Trophoblast cell (in vitro differentiated cells and primary cell): ENCODE results near the gene STAMBPL1.

Source experiments
- DNase-seq, 2 donors: peaks; one replicate each; pipeline ENCODE4 v3.0.0-alpha.2; 2016
- H2AFZ ChIP-seq: 2 replicates; pipeline ENCODE4 v1.6.1; 2013; ENCODE audit warnings: low read length, moderate library complexity, mild to moderate bottlenecking; ENCODE audit not compliant: insufficient read depth, poor library complexity
- H2AK5ac ChIP-seq: 2 replicates; pipeline ENCODE4 v1.6.1; 2013; ENCODE audit warnings: mild to moderate bottlenecking, low read length
- H2BK120ac ChIP-seq: 2 replicates; pipeline ENCODE4 v1.6.1; 2013; ENCODE audit warnings: low read length, mild to moderate bottlenecking, moderate library complexity; ENCODE audit not compliant: insufficient read depth, poor library complexity
- H2BK12ac ChIP-seq: 2 replicates; pipeline ENCODE4 v1.6.1; 2013; ENCODE audit warnings: mild to moderate bottlenecking, low read length, moderate library complexity
- H2BK5ac ChIP-seq: 2 replicates; pipeline ENCODE4 v1.6.1; 2013; ENCODE audit warnings: low read length, low read depth, moderate library complexity, mild to moderate bottlenecking; ENCODE audit not compliant: poor library complexity
- H3K14ac ChIP-seq: 2 replicates; pipeline ENCODE4 v1.6.1; 2013; ENCODE audit warnings: mild to moderate bottlenecking, low read length
- H3K18ac ChIP-seq: 2 replicates; pipeline ENCODE4 v1.6.1; 2013; ENCODE audit warnings: mild to moderate bottlenecking, low read length
- H3K23ac ChIP-seq: 2 replicates; pipeline ENCODE4 v1.6.1; 2013; ENCODE audit warnings: low read length
- H3K27ac ChIP-seq: 2 replicates; pipeline ENCODE4 v1.5.1; 2013; ENCODE audit warnings: low read depth, mild to moderate bottlenecking, inconsistent platforms, low read length, moderate library complexity
- H3K27me3 ChIP-seq: 2 replicates; pipeline ENCODE4 v1.6.1; 2013; ENCODE audit warnings: inconsistent platforms, mild to moderate bottlenecking, low read length, moderate library complexity; ENCODE audit not compliant: insufficient read depth
- H3K36me3 ChIP-seq, 2 experiments: 1 replicate in 1 of 2; 2 replicates in 1 of 2; pipeline ENCODE4 v1.6.1; 2013; ENCODE audit warnings: low read length in 2 of 2, mild to moderate bottlenecking in 2 of 2, moderate library complexity in 1 of 2; ENCODE audit not compliant: insufficient read depth in 2 of 2, control insufficient read depth in 1 of 2
- H3K4ac ChIP-seq: 2 replicates; pipeline ENCODE4 v1.6.1; 2013; ENCODE audit warnings: low read depth, mild to moderate bottlenecking, low read length, moderate library complexity
- H3K4me1 ChIP-seq, 2 experiments: 1 replicate in 1 of 2; 2 replicates in 1 of 2; pipeline ENCODE4 v1.6.1; 2013; ENCODE audit warnings: low read length in 2 of 2, mild to moderate bottlenecking in 2 of 2, moderate library complexity in 1 of 2; ENCODE audit not compliant: insufficient read depth in 2 of 2, control insufficient read depth in 1 of 2
- H3K4me2 ChIP-seq: 2 replicates; pipeline ENCODE4 v1.6.1; 2013; ENCODE audit warnings: inconsistent platforms, mild to moderate bottlenecking, low read length, moderate library complexity
- H3K4me3 ChIP-seq: 2 replicates; pipeline ENCODE4 v1.5.1; 2013; ENCODE audit warnings: mild to moderate bottlenecking, low read depth, low read length, inconsistent platforms
- H3K79me1 ChIP-seq: one replicate; pipeline ENCODE4 v1.6.1; 2013; ENCODE audit warnings: low read length
- H3K79me2 ChIP-seq: 2 replicates; pipeline ENCODE4 v1.6.1; 2013; ENCODE audit warnings: low read length, mild to moderate bottlenecking; ENCODE audit not compliant: control insufficient read depth, insufficient read depth, poor library complexity
- H3K9ac ChIP-seq: 2 replicates; pipeline ENCODE4 v1.6.1; 2013; ENCODE audit warnings: mild to moderate bottlenecking, low read length
- H3K9me3 ChIP-seq: 2 replicates; pipeline ENCODE4 v1.6.1; 2013; ENCODE audit warnings: low read depth, mild to moderate bottlenecking, control low read depth, inconsistent platforms, low read length; ENCODE audit not compliant: insufficient read depth
- H4K12ac ChIP-seq: 2 replicates; pipeline ENCODE4 v1.6.1; 2013; ENCODE audit warnings: low read depth, mild to moderate bottlenecking, low read length, moderate library complexity
- H4K8ac ChIP-seq: 2 replicates; pipeline ENCODE4 v1.6.1; 2013; ENCODE audit warnings: low read depth, mild to moderate bottlenecking, low read length, moderate library complexity
- H4K91ac ChIP-seq: one replicate; pipeline ENCODE4 v1.6.1; 2013; ENCODE audit warnings: low read depth, mild to moderate bottlenecking, low read length, moderate library complexity
- WGBS: extraction: QIAGEN DNeasy Blood & Tissue Kit; methylation state at CpG from one replicate; pipeline ENCODE4 v1.1.7; 2013; ENCODE audit warnings: missing lambda C conversion rate; ENCODE audit not compliant: insufficient read length, insufficient coverage; ENCODE audit errors: extremely low coverage; 5-methylcytosine and 5-hydroxymethylcytosine counted together

STAMBPL1 gene

GRCh38 chr10:88865281-88865876, 14.7 kb upstream of the STAMBPL1 start:
- Histone ChIP-seq H3K36me3 (no peaks in the 10 kb centered on the region), H4K8ac (no peak overlapping the region), H4K91ac (no peak overlapping the region), H3K14ac (no peak overlapping the region), H3K4me1 (no peaks in the 10 kb centered on the region), H2AK5ac (no peak overlapping the region), H3K4me3 (no peak overlapping the region), H3K79me2 (no peaks in the 10 kb centered on the region), H4K12ac (no peak overlapping the region), H2BK12ac (no peak overlapping the region), H3K4me2 (no peak overlapping the region), H3K79me1 (no peaks in the 10 kb centered on the region), H2BK5ac (no peak overlapping the region), H3K9me3 (peaks cover 2% of the 10 kb centered on the region), H3K27me3 (no peaks in the 10 kb centered on the region), H3K18ac (no peak overlapping the region), H3K23ac (no peak overlapping the region), H3K27ac (no peak overlapping the region), H3K4ac (no peak overlapping the region), H3K9ac (no peak overlapping the region), H2AFZ (no peak overlapping the region), H2BK120ac (no peak overlapping the region)
- WGBS = no CpG with 5 or more reads among the region's 4 CpGs
- DNase-seq = no peak

- Histone ChIP-seq H3K18ac (no peak overlapping the region), H3K27ac (no peak overlapping the region), H4K12ac (no peak overlapping the region), H3K79me1 (no peaks in the 10 kb centered on the region), H3K4me1 (no peaks in the 10 kb centered on the region), H2BK5ac (no peak overlapping the region), H3K9ac (no peak overlapping the region), H3K4me2 (no peak overlapping the region), H3K23ac (no peak overlapping the region), H4K91ac (no peak overlapping the region), H3K14ac (no peak overlapping the region), H2BK120ac (no peak overlapping the region), H2AFZ (no peak overlapping the region), H3K9me3 (peaks cover 2% of the 10 kb centered on the region), H3K27me3 (no peaks in the 10 kb centered on the region), H3K4me3 (no peak overlapping the region), H4K8ac (no peak overlapping the region), H3K36me3 (no peaks in the 10 kb centered on the region), H2AK5ac (no peak overlapping the region), H2BK12ac (no peak overlapping the region), H3K4ac (no peak overlapping the region), H3K79me2 (no peaks in the 10 kb centered on the region)
- peak; percentile 16 to 36 for DNase-seq
- WGBS = no CpG with 5 or more reads among the region's 2 CpGs
Measured at GRCh38 chr10:88866454-88866853, 13.6 kb upstream of the STAMBPL1 start.

DNA sequence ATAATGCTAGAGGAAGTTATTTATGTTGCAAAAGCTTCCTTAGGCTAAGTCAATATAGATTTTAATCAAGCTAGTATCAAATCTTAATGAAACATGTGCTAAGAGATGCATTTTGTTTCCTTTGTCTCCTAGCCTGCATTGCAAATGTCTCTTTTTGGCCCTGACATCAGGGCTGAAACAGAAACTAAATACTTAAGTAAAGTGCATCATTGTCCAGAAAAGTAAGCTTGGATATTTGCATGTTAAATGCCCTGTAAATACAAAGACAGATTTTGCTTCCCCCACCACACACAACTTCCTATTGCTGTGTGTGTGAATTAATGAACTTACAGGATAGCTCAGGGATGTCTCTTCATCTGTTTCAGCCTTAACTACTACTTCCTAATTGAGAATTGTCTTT, 10.0 kb upstream of the STAMBPL1 start:
- DNase-seq = peak in 1 of 2 donors; percentile 37
- H3K23ac ChIP-seq = no peak overlapping the region
- no peaks in the 10 kb centered on the region for H3K79me1 ChIP-seq
- H2BK120ac ChIP-seq = no peak overlapping the region
- no peak overlapping the region for H3K27ac ChIP-seq
- no peak overlapping the region for H2AFZ ChIP-seq
- no peaks in the 10 kb centered on the region for H3K4me1 ChIP-seq
- H3K79me2 ChIP-seq = no peaks in the 10 kb centered on the region
- no peak overlapping the region for H2AK5ac ChIP-seq
- H3K4me3 ChIP-seq = no peak overlapping the region
- H3K27me3 ChIP-seq = no peaks in the 10 kb centered on the region
- H3K14ac ChIP-seq = no peak overlapping the region
- H4K8ac ChIP-seq = no peak overlapping the region
- no peak overlapping the region for H3K4ac ChIP-seq
- no peaks in the 10 kb centered on the region for H3K36me3 ChIP-seq
- H2BK12ac ChIP-seq = no peak overlapping the region
- no peak overlapping the region for H3K18ac ChIP-seq
- H4K91ac ChIP-seq = no peak overlapping the region
- H3K4me2 ChIP-seq = no peak overlapping the region
- no peak overlapping the region for H4K12ac ChIP-seq
- no peak overlapping the region for H2BK5ac ChIP-seq
- no peak overlapping the region for H3K9ac ChIP-seq
- no peaks in the 10 kb centered on the region for H3K9me3 ChIP-seq

- DNase-seq = no peak
- no peaks in the 10 kb centered on the region for H3K9me3 ChIP-seq
- WGBS = no CpG with 5 or more reads among the region's 2 CpGs
Measured at GRCh38 chr10:88873757-88874156, 6.3 kb upstream of the STAMBPL1 start.

More at GRCh38 chr10:88873757-88874156, 6.3 kb upstream of the STAMBPL1 start:
- Histone ChIP-seq H3K14ac (no peak overlapping the region), H2BK120ac (no peak overlapping the region), H4K8ac (no peak overlapping the region), H2BK12ac (no peak overlapping the region), H2AK5ac (no peak overlapping the region), H2AFZ (no peak overlapping the region), H3K79me1 (no peaks in the 10 kb centered on the region), H3K27ac (no peak overlapping the region), H2BK5ac (no peak overlapping the region), H3K4me1 (no peaks in the 10 kb centered on the region), H4K12ac (no peak overlapping the region), H4K91ac (no peak overlapping the region), H3K9ac (no peak overlapping the region), H3K4me2 (no peak overlapping the region), H3K18ac (no peak overlapping the region), H3K23ac (no peak overlapping the region), H3K4ac (no peak overlapping the region), H3K4me3 (no peak overlapping the region), H3K27me3 (peaks cover 2% of the 10 kb centered on the region), H3K36me3 (no peaks in the 10 kb centered on the region), H3K79me2 (no peaks in the 10 kb centered on the region)
